HCT116 (cell line): ENCODE results near the gene FAM53A.

Experiments used
- CBX3 ChIP-seq: IDR thresholded peaks from 2 replicates; pipeline ENCODE4 v1.6.1; 2012; ENCODE audit warnings: low read depth
- EGR1 ChIP-seq: IDR thresholded peaks from 2 replicates; pipeline ENCODE4 v1.6.1; 2012; ENCODE audit warnings: low read depth
- EZH2 ChIP-seq: fragments of 200-600 bp; sonication (generic); IDR thresholded peaks from 2 replicates; pipeline ENCODE4 v1.6.1; 2017; ENCODE audit warnings: antibody characterized with exemption, mixed run types
- EZH2phosphoT487 ChIP-seq: fragments of 200-600 bp; IDR thresholded peaks from 2 replicates; pipeline ENCODE4 v1.6.1; 2018; ENCODE audit warnings: antibody characterized with exemption, borderline replicate concordance
- POLR2A ChIP-seq: IDR thresholded peaks from 2 replicates; pipeline ENCODE4 v1.7.0; 2011; ENCODE audit warnings: borderline replicate concordance; ENCODE audit not compliant: insufficient read depth, insufficient read length; ENCODE audit errors: extremely low read depth
- POLR2AphosphoS5 ChIP-seq: IDR thresholded peaks from 2 replicates; pipeline ENCODE4 v1.6.1; 2011; ENCODE audit warnings: mild to moderate bottlenecking, low read depth, low read length, moderate library complexity
- ZNF274 ChIP-seq: fragments of 200-500 bp; sonication (Bioruptor generic); IDR thresholded peaks from 2 replicates; pipeline ENCODE4 v1.6.1; 2014; ENCODE audit warnings: mild to moderate bottlenecking, low read depth, low read length, inconsistent platforms
- TF ChIP-seq, protein P1 (sequence below), 3 experiments: fragments of 200-600 bp in 1 of 3; sonication (generic) in 1 of 3; IDR thresholded peaks in 2 of 3; conservative IDR thresholded peaks in 1 of 3; 2 replicates each; pipeline ENCODE4 v1.5.1; 2012 to 2017; ENCODE audit warnings: low read depth in 2 of 3, low read length in 2 of 3, antibody characterized with exemption in 1 of 3, borderline replicate concordance in 1 of 3, control low read depth in 1 of 3, mild to moderate bottlenecking in 1 of 3, mixed read lengths in 1 of 3, mixed run types in 1 of 3, moderate library complexity in 1 of 3; ENCODE audit not compliant: insufficient read depth in 1 of 3

- TF ChIP-seq POLR2A = no peak
- TF ChIP-seq EZH2 = no peak
- no peak for TF ChIP-seq CBX3
- TF ChIP-seq, protein P1, sequence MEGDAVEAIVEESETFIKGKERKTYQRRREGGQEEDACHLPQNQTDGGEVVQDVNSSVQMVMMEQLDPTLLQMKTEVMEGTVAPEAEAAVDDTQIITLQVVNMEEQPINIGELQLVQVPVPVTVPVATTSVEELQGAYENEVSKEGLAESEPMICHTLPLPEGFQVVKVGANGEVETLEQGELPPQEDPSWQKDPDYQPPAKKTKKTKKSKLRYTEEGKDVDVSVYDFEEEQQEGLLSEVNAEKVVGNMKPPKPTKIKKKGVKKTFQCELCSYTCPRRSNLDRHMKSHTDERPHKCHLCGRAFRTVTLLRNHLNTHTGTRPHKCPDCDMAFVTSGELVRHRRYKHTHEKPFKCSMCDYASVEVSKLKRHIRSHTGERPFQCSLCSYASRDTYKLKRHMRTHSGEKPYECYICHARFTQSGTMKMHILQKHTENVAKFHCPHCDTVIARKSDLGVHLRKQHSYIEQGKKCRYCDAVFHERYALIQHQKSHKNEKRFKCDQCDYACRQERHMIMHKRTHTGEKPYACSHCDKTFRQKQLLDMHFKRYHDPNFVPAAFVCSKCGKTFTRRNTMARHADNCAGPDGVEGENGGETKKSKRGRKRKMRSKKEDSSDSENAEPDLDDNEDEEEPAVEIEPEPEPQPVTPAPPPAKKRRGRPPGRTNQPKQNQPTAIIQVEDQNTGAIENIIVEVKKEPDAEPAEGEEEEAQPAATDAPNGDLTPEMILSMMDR (IDR thresholded peaks at IDR 0.05 in 2 of 3, conservative IDR thresholded peaks at IDR 0.05 in 1 of 3; ENCODE audit: borderline replicate concordance in 1 of 3, insufficient read depth in 1 of 3, low read depth in 2 of 3, low read length in 2 of 3) = peak in 1 of 3 experiments; percentile 7; a peak in 1 of 6 replicates
- no peak for TF ChIP-seq EZH2phosphoT487
- TF ChIP-seq POLR2AphosphoS5 = no peak
- no peak for TF ChIP-seq EGR1
- TF ChIP-seq ZNF274 = no peak
Observed at GRCh38 chr4:1604706-1605205, 79.4 kb downstream of the FAM53A start.
